SH-SY5Y (cell line): ENCODE results near the gene CCL20.

ENCODE experiments used
- GATA2 ChIP-seq: IDR thresholded peaks from 2 replicates; pipeline ENCODE4 v1.6.1; 2011; ENCODE audit warnings: mild to moderate bottlenecking, low read depth, low read length
- GATA3 ChIP-seq: IDR thresholded peaks from 2 replicates; pipeline ENCODE4 v1.6.1; 2011; ENCODE audit warnings: low read depth, mild to moderate bottlenecking, low read length, moderate library complexity

DNA sequence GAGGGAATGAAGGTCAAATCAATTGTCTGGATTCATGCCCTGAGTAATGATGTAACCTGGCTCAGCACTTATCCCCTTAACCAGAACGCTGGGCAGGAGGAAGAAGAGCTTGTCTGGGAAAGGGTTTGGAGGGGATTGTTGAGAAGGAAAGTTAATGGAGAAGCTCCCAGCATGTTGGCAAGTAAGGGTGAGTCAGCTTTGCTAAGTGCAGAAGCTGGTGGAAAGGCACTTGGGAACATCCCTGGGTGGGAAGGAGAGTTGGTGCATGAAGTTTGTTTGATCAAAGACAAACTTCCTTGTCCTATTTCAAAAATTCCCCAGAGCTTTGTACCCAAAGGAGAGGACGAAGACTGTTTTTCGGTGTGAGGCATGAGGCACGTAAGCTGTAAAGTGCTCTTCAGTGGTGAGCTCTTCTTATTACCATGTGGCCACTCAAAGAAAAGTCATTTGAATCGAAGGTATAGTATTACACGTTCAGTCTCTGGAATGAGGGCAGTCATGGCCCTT lies 40.2 kb downstream of the CCL20 start:
- no peak for TF ChIP-seq GATA2
- TF ChIP-seq GATA3: no peak
